ENCODE measurements around the gene CHST14.
A peak's percentile ranks its signal among the peaks of the same experiment; 100 is the strongest.

CHST14 gene

DNA sequence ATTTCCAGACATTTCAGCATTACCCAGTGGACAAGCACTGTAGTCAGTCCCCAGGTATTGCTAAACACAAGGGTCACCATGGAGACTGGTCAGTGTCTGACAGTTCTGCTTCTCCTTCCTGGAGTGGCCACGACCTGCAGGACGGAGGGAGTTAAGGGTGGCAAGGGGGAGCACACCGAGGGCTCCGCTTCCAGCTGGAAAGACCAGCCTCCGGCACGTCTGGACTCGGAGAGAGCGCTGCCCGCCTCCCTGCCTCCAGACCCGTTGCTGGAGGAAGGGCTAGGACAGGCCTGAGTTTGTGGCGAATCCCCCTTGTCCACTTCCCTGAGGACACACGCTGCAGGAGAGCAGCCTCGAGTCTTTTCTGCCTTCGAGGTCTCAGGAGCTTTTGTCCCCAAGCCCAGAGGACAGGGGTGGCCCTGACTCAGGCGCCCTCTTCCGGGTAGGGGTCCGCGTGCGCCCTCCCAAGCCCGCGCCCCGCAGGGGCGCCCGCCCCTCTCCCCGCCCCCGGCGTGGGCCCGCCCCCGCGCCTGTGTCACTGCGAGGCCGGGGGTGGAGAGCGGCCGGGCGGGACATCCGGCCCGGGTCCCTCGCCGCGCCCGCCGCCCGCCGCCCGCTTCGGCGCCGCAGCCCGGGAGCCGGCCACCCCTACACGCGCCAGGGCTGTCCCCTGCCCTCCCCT lies at the start of gene CHST14:
Gene CHST14, plus strand, starts transcription at position 562 of the 682 bp plus-strand sequence. CDS start 230 bp downstream, outside the sequence.
- no peak for DNase-seq (ENCODE audit: low spot score)

DNA sequence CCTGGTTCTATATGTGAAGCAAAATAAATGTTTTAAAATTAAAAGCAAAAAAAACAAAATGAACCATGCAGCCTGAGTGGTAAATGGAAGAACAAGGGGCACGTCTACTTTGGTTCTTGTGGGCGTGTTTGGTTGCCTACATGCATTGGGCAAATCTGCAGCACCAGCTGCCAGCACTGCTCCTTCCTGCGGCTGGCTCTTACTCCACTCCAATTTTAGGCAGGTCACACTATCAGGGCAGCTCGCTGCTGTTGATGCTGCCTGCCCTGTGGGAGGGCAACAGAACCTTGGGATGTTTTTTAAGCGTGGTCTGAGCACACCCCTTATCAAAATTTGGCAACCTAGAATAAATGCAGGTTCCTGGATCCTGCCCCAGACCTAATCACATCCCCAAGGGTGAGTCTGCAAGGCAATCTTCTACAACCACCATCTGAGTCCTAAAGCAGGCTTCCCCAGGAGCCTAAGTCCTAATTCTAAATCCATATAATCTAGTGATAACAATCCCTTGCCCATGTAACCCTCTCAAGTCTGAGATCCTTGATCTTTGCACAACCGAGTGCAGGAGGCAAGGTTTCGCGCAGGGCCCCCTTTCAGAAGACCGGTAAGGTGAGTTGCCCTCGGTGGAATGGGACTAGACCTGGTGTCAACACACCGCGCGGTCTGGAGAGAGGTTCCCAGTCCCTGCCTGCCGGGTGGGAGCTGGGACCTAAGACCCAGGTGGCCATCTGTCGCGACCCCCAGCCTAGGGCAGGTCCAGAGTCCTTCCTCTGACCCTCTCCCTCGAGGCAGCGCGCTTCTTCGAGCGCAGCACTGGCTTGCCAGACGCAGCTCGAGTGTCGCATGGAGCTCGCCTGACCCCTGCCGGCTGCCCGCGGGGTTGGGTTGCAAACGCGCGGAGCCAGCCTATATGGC lies 49.3 kb upstream of the CHST14 start:
- peak; percentile 75 for DNase-seq (ENCODE audit: low spot score)

DNA sequence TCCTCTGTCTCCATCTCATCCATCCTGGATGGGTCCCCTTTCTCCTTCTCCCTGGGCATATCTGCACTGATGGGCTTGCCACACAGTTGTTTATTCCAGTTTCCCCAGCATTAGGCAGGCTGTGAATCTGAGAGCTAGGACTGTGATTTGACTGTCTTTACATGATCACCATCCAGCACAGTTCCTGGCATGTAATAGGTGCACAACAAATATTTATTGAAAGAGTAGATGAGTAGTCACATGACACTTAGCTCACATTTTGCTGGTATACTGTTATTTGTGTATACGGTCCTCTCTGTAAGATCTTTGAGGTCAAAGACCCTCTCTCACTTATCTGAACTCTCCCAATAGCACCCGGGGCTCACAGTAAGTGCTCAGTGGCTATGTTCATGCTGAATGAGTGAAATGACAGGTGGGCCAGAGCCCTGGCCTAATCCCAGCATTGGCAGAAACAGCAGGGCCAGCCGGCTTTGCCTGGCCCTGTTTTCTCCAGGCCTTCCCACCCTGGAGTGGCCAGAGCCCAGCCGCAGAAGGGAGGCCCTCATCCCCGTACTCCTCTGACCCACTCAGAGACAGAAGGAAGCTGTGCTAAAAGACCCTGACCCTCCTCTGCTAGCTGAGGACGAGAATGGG lies 46.2 kb upstream of the CHST14 start:
- no peak for DNase-seq (ENCODE audit: low spot score)

- DNase-seq (ENCODE audit: low spot score) = no peak
Measured at GRCh38 chr15:40425681-40426080, 45.1 kb upstream of the CHST14 start.

DNA sequence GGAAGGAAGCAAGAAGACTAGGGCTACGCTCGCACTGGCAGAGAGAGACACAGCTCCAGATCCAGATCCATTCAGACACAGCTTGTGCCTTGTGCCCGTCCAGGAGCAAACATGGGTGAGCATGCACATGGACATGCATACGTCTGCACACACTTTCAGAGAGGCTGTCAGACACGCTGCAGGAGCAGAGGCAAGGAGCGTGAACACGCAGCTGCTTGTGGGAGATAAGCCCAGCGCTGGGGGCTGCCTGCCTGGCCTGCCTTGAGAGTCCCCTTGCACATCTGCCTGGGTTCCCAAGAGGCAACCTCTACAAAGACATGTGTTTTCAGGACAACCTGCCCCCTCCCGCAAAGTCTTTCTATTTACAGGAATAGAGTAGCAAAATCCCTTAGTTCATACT lies 43.6 kb upstream of the CHST14 start:
- peak; percentile 63 for DNase-seq (ENCODE audit: low spot score)

DNA sequence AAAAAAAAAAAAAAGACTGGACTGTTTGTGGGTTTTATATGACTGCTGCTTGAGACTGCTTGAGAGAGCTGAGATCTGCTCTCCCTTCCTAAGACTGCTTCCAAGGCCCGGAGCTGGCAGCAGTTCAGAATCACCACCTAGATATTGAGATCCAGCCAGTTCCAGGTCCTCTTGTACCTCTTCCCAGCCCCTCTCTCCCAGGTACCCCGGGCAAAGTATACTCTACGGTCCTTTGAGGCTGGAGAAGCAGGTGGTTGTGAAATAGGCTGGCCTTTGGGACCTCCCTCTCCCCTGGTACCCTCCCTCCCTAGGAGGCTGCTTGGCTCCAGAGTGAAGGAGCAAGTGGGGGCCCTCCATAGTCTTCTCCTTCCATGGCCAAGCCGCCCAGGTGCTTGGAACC lies 42.6 kb upstream of the CHST14 start:
- DNase-seq (ENCODE audit: low spot score) = no peak

DNA sequence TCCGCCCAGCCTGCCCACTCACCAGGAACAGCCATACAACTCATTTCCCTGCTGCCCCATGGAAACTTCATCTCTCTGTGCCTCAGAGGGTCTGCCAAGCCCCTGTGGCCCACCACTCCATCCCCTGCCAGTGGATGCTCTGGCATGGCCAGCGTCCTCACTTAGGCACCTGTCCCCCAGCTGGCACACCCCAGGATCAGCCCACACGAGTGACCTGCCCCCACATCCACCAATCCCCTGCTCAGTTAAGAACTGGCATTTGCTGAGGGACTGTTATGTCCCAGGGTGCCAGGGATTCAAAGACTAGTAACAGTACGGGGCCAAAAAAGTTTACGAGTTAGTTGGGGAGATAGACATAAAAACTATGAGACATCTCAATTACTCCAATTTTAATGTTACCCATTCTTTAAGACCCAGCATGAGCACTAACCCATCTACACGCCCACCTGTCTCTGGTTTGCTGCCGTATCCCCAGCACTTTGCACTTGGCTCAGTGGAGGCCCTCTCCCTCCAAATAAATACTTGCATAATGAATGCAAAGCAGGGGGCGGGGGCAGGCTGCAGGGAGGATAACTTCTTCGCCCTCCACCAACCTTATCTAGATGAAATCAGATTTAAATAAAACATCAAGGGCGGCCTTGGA lies 41.6 kb upstream of the CHST14 start:
- no peak for DNase-seq (ENCODE audit: low spot score)

DNA sequence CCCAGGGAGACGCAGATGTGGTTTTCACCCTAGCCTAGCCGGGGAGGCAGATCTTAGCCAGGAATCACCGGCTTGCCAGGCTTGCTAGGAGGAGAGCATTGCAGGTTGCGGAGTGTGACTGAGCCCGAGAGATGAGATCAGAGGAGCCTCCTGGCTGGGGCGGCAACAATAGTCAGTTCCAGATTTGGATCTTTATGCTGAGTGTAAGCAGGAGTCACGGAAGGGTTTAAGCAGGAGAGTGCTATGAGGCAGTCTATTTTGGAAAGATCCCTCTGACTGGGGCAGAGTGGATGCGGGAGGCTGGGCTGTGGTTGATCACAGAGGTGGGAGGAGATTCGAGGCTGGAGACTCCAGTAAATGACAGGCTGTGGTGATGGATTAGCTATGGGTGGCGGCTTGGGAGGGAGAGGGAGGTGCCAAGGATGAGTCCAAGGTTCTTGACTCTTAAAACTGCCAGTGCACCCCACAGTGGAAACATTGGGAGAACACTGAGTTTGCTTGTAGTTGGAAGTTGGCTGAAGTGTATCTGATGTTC lies 40.4 kb upstream of the CHST14 start:
- no peak for DNase-seq (ENCODE audit: low spot score)

- DNase-seq (ENCODE audit: low spot score) = no peak
Measured at GRCh38 chr15:40435023-40435709, 35.6 kb upstream of the CHST14 start.

GRCh38 chr15:40435710-40436089 lies 35.1 kb upstream of the CHST14 start:
- DNase-seq (ENCODE audit: low spot score) = no peak

DNA sequence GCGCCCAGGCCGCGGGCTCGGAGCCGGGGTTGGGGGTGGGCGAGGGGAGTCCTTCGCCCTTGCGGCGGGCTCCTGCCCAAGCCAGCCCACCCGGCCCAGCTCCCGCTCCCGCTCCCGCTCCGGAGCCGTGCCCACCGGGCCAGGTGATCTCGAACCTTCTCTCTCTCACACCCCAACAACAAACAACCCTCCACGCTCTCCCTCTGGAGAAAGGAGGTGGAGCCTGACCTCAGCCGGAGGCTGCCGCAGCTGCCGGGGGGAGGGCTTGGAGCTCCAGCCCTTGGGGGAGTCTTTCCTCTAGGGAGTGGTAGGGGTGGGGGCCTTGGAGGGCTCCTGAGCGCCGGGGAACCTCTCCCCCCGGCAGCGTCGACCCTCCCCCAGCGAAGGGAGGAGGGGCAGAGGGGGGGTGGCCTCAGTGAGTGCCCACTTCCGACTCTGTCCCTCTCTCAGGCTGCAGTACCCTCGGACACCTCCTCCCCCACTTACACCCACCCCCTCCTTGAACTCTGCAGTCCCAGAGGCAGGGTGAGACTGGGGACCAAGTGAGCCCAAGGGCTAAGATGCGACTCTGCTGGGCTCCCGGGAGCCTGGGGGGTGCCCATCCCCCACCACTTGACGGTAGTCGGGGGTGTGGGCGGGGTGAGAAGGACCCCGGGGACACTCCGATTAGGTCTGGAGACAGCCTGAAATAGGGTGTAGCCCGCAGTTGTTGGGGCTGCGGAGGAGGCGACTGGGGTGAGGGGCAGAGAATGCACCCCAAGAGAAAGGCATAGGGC lies 34.5 kb upstream of the CHST14 start:
- no peak for DNase-seq (ENCODE audit: low spot score)

DNA sequence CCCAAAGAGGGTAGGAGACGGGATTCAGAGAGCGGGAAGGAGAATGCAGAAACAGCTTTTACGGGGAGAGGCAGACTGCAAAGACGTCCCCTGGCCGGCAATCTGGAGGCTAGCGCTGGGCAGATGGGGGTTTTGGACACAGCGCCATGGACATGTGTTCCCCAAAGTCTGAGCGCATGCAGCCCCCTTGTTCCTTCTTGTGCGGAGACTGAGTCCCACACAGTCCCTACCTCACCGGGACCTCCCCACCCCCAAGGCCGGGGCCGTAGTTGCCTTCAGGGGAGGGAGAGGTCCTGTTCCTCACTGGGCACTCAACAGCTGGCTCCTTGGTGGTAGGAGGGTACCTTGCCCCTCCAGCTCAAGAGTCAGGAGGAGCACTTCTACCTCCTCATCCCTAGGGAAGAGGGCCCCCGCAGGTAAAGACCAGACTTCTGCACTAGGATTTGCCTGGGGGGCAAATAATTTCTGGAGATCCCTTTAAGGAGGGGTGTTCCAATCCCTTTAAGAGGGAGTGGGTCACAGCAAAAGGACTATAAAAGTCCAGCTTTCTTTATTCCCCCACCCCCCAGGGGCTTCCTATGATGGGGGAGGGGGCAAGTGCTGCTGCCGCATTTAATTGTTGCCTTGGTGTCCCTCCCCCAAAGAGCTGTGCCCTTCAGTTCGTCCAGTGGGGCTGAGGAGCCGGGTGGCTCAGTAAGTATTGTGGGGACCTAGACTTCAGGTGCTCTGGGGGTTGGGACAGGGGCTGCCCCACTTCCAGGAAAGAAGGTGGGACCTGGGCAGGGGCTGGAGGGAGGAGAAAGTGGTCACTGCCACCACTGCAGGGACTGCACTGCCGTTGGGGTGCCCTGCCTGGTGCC lies 33.7 kb upstream of the CHST14 start:
- no peak for DNase-seq (ENCODE audit: low spot score)

GRCh38 chr15:40437752-40438687 lies 32.8 kb upstream of the CHST14 start:
- no peak for DNase-seq (ENCODE audit: low spot score)

GRCh38 chr15:40438712-40439111 lies 32.1 kb upstream of the CHST14 start:
- no peak for DNase-seq (ENCODE audit: low spot score)

GRCh38 chr15:40439461-40439959 lies 31.3 kb upstream of the CHST14 start:
- no peak for DNase-seq (ENCODE audit: low spot score)

- no peak for DNase-seq (ENCODE audit: low spot score)
Measured at GRCh38 chr15:40439960-40440742, 30.6 kb upstream of the CHST14 start.

DNA sequence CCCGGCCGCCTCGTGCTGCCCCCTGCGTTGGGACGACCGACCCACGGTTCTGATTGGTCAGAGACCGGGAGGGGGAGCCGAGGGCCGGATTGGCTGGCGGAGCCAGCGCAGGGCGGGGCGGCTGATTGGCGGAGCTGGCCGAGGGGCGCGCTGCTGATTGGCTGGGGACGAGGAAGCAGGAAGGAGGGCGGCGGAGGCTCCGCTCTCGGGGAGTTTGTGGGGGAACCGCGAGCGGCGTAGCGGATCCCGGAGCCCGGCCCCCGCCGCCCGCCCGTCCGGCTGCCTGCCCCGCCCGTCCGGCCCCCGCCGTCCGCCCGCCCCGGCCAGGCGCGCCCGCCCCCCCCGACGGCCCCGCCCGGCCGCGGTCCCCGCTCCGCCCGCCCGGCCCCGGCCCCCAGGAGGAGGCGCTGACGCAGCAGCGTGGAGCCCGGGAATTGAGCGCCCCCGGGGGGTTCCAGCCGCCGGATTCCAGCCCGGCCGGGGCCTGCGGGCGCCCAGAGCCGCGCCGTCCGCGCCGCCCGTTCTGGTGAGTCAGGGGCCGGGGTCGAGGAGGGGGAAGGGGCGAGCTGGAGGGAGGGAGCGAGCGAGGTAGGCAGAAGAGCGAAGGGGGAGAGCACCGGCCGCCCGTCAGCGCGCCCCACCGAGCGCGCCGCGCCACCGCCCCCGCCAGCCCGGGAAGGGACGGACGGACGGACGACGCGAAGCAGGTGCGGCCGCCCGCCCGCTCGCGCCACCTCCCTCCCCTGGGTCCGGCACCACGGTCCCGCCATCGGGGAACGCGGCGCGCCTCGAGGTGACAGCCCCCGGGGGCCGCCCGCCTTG lies 29.8 kb upstream of the CHST14 start, which contains the start of gene BAHD1:
Gene BAHD1, plus strand, starts transcription at position 211 of the 822 bp plus-strand sequence. CDS start 17,512 bp downstream, outside the sequence.
- DNase-seq (ENCODE audit: low spot score) = peak; percentile 90

Data from hematopoietic multipotent progenitor cell treated with erythropoietin and hydrocortisone succinate and interleukin-3 and kit ligand, for 15 days (in vitro differentiated cells).